NCI-H69 (cell line): ENCODE data around the gene C1QTNF12.
A peak's percentile ranks its signal among the peaks of the same experiment; 100 is the strongest.

ENCODE experiments used
- DNase-seq: peaks from one replicate; lab custom pipeline; 2025; lab: John Stamatoyannopoulos, UW

Gene C1QTNF12, protein sequence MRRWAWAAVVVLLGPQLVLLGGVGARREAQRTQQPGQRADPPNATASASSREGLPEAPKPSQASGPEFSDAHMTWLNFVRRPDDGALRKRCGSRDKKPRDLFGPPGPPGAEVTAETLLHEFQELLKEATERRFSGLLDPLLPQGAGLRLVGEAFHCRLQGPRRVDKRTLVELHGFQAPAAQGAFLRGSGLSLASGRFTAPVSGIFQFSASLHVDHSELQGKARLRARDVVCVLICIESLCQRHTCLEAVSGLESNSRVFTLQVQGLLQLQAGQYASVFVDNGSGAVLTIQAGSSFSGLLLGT

GRCh38 chr1:1246577-1247340 is at the start of gene C1QTNF12:
Gene C1QTNF12 (minus strand): TSS chr1:1246722. CDS start chr1:1246690, 32 bp downstream.
- peak; percentile 20 for DNase-seq

DNA sequence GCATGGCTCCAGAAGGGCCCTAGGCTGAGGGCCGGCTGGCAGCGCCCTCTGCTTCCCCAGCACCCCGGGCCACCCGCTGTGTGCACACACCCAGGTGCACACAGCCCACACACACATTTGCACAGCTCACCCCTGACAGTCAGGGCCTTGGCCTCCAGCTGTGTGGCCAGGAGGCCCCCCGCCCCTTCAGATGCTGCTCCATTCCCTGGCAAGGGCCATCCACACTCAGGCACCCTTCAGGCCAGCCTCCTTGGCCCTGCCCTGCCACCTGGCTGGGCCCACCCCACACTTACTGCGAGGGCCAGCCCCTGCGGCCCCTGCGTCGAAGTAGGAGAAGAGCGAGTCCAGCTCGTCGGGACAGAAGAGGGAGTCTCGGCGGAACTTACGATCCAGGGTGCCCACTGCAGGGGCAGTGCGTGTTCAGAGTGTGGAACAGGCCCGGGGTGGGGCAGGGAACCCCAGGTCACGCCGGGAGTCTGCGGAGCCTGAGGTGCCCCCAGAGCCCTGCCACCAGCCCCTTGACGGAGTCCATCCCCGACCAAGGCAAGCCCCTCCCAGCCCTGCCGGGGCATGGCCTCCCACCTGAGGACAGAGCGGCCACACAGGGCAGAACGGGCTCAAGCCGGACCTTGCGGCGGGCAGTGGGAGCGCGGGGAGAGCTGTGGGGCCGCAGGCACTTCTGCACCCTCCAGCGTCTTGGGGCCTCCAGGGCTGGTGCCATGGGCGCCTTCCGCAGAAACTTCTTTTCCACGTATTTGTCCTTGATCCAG is 48.8 kb upstream of the C1QTNF12 start:
- no peak for DNase-seq

DNA sequence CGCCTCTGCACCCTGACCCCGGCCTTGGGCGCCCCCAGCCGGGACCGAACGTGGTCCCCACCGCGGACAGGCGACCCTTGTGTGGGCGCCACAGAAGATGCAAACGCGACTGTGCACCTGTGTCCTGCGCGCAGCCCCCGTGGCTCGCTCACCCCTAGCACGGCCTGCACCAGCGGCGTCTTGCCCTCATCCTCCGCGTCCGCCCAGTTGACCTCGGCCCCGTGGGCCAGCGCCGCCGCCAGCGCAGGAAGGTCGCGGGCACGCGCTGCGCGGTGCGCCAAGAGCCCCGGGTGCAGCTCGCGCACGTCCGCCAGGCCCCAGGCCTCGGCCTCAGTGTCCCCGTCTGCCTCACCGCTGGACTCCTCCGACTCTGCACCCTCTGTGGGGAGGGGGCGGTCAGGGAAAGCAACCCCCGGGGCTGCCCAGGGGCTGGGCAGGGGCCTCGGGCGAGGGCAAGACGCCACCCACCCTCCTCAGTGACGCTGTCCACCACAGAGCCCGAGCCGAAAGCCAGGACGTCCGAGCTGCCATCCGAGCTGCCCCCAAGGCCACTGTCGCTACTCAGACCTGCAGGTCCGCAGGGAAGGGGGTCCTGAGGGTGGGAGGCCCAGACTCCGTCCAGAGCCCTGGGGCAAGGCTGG is 47.8 kb upstream of the C1QTNF12 start:
- no peak for DNase-seq

- DNase-seq = no peak
Observed at GRCh38 chr1:1293263-1294249, 47.0 kb upstream of the C1QTNF12 start.

DNA sequence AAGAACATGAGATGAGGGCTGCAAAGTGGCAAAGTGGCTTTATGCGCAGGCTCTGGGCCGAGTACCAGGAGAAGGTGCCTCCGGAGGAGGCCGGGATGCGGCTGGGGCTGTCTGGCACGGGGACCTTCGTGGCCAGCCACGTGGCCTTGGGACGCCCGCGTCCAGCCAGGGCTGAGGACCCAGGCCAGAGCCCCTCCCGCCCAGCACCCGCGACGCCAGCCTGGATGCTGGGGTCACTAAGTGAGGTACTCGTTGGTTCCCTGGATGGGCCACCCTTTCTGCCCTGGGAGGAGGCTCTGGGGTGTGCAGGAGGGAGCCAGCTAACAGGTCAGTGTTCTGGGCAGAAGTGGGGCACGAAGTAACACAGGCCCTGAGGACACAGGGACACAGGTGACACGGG is 46.3 kb upstream of the C1QTNF12 start:
- DNase-seq = no peak

GRCh38 chr1:1292442-1292779 is 45.9 kb upstream of the C1QTNF12 start:
- no peak for DNase-seq

DNA sequence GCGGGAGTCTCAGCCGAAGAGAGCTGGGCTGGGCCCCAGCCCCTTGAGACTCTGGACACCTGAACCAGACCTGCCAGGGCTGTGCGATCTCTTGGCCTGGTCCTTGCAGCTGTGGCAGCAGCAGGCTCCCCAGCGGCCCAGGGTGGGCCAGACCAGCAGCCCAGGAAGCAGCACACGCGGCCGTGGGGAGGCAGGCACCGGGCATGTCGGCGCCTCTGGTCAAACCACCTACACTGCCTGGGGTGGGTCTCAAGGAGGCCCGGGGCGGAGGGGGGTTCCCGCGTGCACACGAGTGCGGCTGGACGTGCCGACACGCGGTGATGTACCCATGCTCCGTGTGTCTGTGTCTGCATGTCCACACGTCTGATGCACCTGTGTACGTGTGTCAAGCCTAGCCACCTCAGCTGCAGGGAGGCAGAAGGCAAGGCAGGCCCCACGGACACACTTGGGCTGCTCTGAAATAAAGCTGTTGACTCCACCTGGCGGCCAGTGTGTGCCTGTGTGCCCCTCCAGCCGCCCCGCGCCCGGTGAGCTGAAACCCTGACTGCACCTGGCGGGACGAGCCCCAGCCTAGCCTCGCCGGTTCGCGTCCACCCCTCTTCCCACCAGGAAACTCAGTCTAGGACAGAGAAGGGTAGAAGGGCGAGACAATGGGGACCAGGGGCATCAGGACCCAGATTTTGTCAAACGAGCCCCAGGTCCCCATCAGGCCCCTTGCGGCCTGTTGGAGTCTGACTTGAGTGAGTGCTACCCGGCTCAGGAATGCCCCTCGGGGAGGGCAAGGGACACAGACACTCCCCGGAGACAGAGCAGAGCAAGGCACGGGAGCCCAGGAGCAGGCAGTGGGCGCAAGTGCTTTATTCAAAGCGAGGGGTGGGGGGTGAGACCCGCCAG is 45.3 kb upstream of the C1QTNF12 start:
- DNase-seq = peak; percentile 80

GRCh38 chr1:1291023-1291528 is 44.6 kb upstream of the C1QTNF12 start:
- peak; percentile 66 for DNase-seq

DNA sequence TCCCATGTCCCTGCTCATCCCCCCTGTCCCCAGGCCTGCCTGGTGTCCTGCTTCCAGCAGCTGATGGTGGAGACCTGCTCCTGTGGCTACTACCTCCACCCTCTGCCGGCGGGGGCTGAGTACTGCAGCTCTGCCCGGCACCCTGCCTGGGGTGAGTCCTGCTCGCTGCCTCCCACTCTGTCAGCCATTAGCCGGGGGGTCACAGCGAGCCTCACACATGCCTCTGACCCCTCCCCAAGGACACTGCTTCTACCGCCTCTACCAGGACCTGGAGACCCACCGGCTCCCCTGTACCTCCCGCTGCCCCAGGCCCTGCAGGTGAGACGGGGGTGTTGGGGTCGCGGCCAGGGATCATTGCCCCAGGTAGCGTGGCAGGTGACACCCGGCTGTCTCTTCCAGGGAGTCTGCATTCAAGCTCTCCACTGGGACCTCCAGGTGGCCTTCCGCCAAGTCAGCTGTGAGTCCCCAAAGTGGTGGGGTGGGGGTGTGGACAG is 43.8 kb upstream of the C1QTNF12 start:
- DNase-seq = peak; percentile 56

DNA sequence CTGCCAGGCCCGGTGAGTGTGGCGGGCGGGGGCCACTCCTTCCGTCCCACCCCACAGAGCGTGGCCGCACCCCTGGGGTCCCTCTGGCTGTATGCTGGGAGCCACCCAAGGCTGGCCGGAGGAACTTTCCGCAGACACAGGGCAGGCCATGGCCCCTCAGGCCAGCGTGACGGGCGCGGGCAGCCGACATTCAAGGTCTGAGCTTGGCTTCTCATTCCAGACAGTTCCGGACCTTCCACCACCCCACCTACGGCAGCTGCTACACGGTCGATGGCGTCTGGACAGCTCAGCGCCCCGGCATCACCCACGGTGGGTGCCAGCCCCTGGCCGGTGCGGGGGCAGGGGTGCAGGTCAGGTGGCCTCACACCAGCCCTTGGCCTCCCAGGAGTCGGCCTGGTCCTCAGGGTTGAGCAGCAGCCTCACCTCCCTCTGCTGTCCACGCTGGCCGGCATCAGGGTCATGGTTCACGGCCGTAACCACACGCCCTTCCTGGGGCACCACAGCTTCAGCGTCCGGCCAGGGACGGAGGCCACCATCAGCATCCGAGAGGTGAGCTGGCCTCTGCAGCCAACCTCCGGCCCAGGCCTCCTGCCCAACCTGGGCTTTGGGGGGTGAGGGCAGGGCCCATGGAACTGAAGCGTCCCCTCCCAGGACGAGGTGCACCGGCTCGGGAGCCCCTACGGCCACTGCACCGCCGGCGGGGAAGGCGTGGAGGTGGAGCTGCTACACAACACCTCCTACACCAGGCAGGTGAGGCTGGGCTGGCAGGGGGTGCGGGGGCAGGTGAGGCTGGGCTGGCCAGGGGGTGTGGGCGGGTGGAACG is 41.0 kb upstream of the C1QTNF12 start:
- peak; percentile 47 for DNase-seq

DNA sequence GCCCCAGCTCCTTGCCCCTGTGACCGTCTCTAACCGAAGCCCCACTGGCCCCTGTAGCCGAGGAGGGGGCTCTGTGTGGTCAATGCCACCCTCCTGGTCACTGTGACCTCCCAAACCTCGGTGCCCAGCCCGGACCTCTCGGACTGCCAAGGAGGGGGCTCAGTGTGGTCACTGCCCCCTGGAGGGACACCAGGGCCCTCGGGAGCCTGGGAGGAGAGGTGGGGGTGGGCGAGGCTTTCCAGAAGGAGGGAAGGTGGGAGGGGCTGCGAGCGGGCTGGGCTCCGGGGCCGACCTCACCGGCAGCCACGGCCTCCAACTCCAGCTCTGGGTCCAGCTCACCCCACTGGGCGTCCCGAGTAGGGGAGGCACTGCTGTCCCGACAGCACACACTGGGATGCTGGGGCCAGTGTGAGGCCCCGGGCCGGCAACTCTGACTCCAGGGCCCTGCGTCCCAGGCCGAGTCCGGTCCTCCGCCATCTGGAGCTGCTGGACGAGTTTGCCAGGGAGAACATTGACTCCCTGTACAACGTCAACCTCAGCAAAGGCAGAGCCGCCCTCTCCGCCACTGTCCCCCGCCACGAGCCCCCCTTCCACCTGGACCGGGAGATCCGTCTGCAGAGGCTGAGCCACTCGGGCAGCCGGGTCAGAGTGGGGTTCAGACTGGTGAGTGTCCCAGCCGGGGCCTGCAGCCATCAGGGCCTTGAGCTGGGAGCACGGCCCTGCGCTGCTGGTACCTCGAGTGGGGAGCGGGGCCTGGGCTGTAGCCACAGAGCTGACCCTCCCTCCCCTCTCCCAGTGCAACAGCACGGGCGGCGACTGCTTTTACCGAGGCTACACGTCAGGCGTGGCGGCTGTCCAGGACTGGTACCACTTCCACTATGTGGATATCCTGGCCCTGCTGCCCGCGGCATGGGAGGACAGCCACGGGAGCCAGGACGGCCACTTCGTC is 40.1 kb upstream of the C1QTNF12 start:
- DNase-seq = no peak

GRCh38 chr1:1285611-1286311 is 39.2 kb upstream of the C1QTNF12 start:
- DNase-seq = no peak

DNA sequence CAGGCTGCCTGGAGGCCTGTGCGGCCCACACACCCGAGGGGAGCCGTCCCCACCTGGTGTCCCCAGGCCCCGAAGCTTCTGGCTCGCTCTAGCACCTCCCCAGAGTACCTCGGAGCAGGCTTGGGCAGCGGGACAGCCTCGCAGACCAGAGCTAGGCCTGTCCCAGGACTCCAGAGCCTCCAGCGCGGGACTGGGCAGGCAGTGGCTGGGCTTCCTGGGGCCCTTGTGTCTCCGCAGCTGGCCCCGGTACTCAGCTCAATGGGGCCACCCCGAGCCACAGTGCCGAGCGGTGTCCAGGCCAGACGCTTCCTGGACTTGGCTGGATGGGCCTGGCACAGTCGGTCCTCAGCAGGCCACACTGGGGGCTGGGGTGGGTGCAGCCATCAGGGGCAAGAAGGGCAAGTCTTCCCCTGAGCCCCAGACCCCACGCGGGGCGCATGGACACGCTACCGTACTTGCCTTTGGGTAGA is 38.6 kb upstream of the C1QTNF12 start:
- no peak for DNase-seq

GRCh38 chr1:1284221-1285101 is 37.9 kb upstream of the C1QTNF12 start:
- DNase-seq = no peak

DNA sequence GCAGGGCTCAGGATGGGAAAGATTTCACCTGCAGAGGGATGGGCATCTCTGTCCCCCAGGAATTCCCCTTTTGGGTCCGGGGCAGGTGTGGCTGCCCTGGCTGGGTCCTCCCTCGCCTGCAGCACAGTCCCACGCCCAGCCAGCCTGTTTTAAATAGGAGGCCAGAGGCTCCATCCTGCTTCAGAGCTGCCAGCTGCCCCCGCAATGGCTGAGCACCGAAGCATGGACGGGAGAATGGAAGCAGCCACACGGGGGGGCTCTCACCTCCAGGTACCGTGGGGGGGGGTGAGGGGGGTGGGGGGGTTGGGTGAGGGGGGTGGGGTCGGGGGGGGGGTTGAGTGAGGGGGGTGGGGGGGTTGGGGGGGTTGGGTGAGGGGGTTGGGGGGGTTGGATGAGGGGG is 37.3 kb upstream of the C1QTNF12 start:
- peak; percentile 39 for DNase-seq

- DNase-seq = no peak
Observed at GRCh38 chr1:1282998-1283397, 36.5 kb upstream of the C1QTNF12 start.
